GM12891 (cell line): ENCODE data around the gene DDX50.

Source experiments
- POLR2A ChIP-seq: IDR thresholded peaks from 2 replicates; pipeline ENCODE4 v1.6.1; 2011; ENCODE audit warnings: low read depth, low read length, control low read depth
- POLR2AphosphoS5 ChIP-seq: IDR thresholded peaks from 2 replicates; pipeline ENCODE4 v1.6.1; 2011; ENCODE audit warnings: low read depth, low read length, control low read depth

DNA sequence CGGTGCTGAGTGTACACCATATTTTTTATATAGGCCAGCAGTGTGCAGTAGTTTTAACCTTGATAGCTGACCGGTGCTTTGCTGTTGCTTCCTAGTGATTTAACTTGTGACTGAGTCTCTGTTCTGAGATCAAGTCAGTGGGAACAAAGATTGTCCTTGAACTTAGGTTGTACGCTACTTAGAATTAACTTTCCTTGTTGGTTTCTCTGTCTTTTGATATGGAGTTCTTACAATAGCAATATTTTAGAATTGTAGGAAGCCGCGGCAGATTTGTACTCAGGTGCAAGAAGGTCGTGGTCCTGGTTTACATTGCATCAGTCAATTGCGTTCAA lies 56.1 kb downstream of the DDX50 start:
- TF ChIP-seq POLR2AphosphoS5 (no peak), POLR2A (no peak)
